Measurements from ENCODE around the gene ASTN2. TPM values are rescaled to one million over a fixed set of nuclear protein-coding genes. Genes with fewer than 3 reads are reported as not detected.

The ASTN2 gene
- total and polyA plus RNA-seq, 3 donors from 2014 or later, result 55.7 to 157 (median 117) TPM

DNA sequence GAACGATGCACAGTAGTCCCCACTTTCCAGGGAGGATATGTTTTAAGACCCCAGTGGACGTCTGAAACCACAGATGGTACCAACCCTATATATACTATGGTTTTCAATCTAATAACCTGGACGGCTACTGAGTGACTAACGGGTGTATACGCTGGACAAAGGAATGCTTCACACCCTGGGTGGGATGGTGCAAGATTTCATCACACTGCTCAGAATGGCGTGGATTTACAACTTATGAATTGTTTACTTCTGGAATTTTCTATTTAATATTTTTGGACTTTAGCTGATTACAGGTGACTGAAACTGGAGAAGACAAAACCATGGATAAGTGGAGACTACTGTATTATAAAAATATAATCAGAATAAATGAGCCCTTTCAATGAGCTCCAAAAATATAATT lies 875.3 kb downstream of the ASTN2 start:
- Histone ChIP-seq H3K4me1 (no peaks in the 10 kb centered on the region), H3K36me3 (ENCODE audit: low read depth, missing control alignments) (no peaks in the 10 kb centered on the region), H3K4me3 (no peak overlapping the region), H3K27me3 (no peaks in the 10 kb centered on the region), H3K27ac (no peak overlapping the region), H3K9me3 (no peaks in the 10 kb centered on the region)
- intact Hi-C loops (cut with DNase I; ENCODE audit: low total_unique reads), result no loop called here
- no peak for TF ChIP-seq POLR2A (IDR thresholded peaks at IDR 0.05)
- TF ChIP-seq, protein P1, sequence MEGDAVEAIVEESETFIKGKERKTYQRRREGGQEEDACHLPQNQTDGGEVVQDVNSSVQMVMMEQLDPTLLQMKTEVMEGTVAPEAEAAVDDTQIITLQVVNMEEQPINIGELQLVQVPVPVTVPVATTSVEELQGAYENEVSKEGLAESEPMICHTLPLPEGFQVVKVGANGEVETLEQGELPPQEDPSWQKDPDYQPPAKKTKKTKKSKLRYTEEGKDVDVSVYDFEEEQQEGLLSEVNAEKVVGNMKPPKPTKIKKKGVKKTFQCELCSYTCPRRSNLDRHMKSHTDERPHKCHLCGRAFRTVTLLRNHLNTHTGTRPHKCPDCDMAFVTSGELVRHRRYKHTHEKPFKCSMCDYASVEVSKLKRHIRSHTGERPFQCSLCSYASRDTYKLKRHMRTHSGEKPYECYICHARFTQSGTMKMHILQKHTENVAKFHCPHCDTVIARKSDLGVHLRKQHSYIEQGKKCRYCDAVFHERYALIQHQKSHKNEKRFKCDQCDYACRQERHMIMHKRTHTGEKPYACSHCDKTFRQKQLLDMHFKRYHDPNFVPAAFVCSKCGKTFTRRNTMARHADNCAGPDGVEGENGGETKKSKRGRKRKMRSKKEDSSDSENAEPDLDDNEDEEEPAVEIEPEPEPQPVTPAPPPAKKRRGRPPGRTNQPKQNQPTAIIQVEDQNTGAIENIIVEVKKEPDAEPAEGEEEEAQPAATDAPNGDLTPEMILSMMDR (IDR thresholded peaks at IDR 0.05), result no peak
- 90 to 93% methylated on average over 6 of the region's 6 CpGs for WGBS, 2 donors
- DNase-seq, result no peak

DNA sequence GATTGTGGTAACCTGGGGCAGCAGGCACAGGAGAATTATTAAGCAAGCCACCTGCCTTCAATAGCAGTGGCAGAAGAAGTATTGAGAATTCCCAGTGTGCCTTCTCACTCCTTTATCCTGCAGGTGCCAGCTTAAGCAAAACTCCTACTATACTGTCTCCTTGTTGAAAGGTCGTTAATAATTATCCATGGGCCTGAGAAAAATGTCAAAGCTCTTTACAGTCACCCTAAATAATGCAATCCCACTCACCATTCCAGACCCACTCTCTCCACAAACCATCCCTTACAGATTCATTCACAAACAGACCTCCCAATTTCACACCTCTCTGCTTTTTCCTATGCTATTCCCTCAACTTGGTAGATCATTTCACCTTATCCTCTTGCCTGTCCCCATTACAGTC lies 889.2 kb downstream of the ASTN2 start:
- H3K27ac ChIP-seq, result no peak overlapping the region
- TF ChIP-seq, protein P1 (IDR thresholded peaks at IDR 0.05), result no peak
- TF ChIP-seq POLR2A (IDR thresholded peaks at IDR 0.05), result no peak
- H3K36me3 ChIP-seq (ENCODE audit: low read depth, missing control alignments), result no peaks in the 10 kb centered on the region
- no peak overlapping the region for H3K4me3 ChIP-seq
- intact Hi-C loops (cut with DNase I; ENCODE audit: low total_unique reads), result no loop called here
- no peaks in the 10 kb centered on the region for H3K9me3 ChIP-seq
- WGBS, 2 donors, result 88 to 91% methylated on average over 1 of the region's 1 CpG
- H3K4me1 ChIP-seq, result no peaks in the 10 kb centered on the region
- no peak for DNase-seq
- H3K27me3 ChIP-seq, result no peaks in the 10 kb centered on the region

DNA sequence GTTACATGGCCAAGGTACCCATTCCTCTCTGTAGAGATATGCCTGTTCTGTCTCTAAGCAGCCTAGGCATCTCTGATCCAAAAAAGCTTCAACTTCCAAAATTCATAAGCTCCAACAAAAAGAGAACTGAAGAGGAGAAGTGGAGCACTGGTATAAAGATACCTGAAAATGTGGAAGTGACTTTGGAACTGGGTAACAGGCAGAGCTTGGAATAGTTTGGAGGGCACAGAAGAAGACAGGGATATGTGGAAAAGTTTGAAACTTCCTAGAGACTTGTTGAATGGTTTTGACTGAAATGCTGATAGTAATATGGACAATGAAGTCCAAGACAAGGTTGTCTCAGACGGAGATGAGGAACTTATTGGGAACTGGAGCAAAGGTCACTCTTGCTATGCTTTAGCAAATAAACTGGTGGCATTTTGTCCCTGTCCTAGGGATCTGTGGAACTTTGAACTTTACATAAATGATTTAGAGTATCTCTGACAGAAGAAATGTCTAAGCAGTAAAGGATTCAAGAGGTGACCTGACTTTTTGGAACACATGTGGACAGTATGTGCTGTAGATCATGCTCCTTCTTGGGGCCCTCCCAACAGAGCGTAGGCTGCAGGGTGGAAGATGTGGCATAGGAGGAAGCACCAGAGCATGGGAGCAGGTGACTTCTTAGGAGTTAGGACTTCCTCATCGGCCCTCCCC lies 889.9 kb downstream of the ASTN2 start:
- WGBS, 2 donors, result 87 to 90% methylated on average over 3 of the region's 3 CpGs
- TF ChIP-seq, protein P1 (IDR thresholded peaks at IDR 0.05), result no peak
- TF ChIP-seq POLR2A (IDR thresholded peaks at IDR 0.05), result no peak
- intact Hi-C loops (cut with DNase I; ENCODE audit: low total_unique reads), result no loop called here
- Histone ChIP-seq H3K27me3 (no peaks in the 10 kb centered on the region), H3K36me3 (ENCODE audit: low read depth, missing control alignments) (no peaks in the 10 kb centered on the region), H3K27ac (no peak overlapping the region), H3K9me3 (no peaks in the 10 kb centered on the region), H3K4me1 (no peaks in the 10 kb centered on the region), H3K4me3 (no peak overlapping the region)
- no peak for DNase-seq

DNA sequence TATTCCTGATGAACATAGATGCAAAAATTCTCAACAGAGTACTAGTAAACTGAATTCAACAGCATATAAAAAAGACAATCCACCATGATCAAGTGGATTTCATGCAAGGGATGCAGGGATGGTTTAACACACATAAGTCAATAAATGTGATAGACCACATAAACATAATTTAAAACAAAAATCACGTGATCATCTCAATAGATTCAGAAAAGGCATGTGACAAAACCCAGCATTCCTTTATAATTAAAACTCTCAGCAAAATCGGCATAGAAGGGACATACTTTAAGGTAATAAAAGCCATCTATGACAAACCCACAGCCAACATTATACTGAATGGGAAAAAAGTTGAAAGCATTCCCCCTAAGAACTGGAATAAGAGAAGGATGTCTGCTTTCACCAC lies 894.6 kb downstream of the ASTN2 start:
- DNase-seq, result no peak
- Histone ChIP-seq H3K27ac (no peak overlapping the region), H3K27me3 (no peaks in the 10 kb centered on the region), H3K4me3 (no peak overlapping the region), H3K4me1 (no peaks in the 10 kb centered on the region), H3K36me3 (ENCODE audit: low read depth, missing control alignments) (no peaks in the 10 kb centered on the region), H3K9me3 (no peaks in the 10 kb centered on the region)
- intact Hi-C loops (cut with DNase I; ENCODE audit: low total_unique reads), result no loop called here
- TF ChIP-seq, protein P1 (IDR thresholded peaks at IDR 0.05), result no peak
- no peak for TF ChIP-seq POLR2A (IDR thresholded peaks at IDR 0.05)
- WGBS, 2 donors, result 79 to 89% methylated on average over 2 of the region's 2 CpGs

DNA sequence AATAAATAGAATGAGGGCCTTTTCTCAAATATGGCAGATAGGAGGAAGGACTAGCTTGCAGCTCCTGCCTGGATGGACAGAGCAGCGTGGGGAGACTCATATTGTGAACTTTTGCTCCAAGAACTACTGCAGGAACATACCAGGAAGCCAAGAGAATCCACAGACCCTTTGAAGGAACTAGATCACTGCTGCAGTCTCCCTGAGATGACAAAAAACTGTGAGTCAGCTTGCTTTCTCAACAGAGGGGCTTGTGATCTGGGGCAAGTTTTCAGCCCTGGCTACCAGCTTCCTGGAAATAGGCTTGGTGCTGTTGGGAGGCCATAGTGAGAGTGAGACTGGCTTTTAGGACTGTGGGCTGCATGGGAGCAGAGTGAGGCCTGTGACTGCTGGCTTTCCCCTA lies 898.4 kb downstream of the ASTN2 start:
- no peaks in the 10 kb centered on the region for H3K4me1 ChIP-seq
- TF ChIP-seq, protein P1 (IDR thresholded peaks at IDR 0.05), result no peak
- TF ChIP-seq POLR2A (IDR thresholded peaks at IDR 0.05), result no peak
- H3K27me3 ChIP-seq, result no peaks in the 10 kb centered on the region
- WGBS, 2 donors, result 88 to 100% methylated on average over 1 of the region's 1 CpG
- DNase-seq, result no peak
- intact Hi-C loops (cut with DNase I; ENCODE audit: low total_unique reads), result no loop called here
- no peaks in the 10 kb centered on the region for H3K9me3 ChIP-seq
- no peak overlapping the region for H3K27ac ChIP-seq
- H3K4me3 ChIP-seq, result no peak overlapping the region
- no peaks in the 10 kb centered on the region for H3K36me3 ChIP-seq (ENCODE audit: low read depth, missing control alignments)

All from testis (tissue), 3 donors.